AG04450 (cell line): ENCODE data around the gene FEM1B. TPM values are rescaled to one million over a fixed set of nuclear protein-coding genes. Genes with fewer than 3 reads are reported as not detected.

ENCODE experiments used
- CTCF ChIA-PET: fragments of 300-600, 350-600 bp; formaldehyde crosslinking; extraction: SDS; loops from one replicate; lab custom pipeline; 2022; ENCODE audit warnings: antibody characterized with exemption, inconsistent platforms; lab: Charles Lee
- POLR2A ChIA-PET: fragments of 350-600 bp; formaldehyde crosslinking; extraction: SDS; loops from one replicate; lab custom pipeline; 2021; ENCODE audit warnings: antibody characterized with exemption, inconsistent platforms; lab: Yijun Ruan, JAX
- DNase-seq: peaks from one replicate; pipeline ENCODE4 v3.0.0-alpha.2; 2011; ENCODE audit warnings: low read depth, low spot score
- H3K27ac ChIP-seq: one replicate; pipeline ENCODE4 v1.5.1; 2012; ENCODE audit warnings: low read depth, low read length, control low read depth
- H3K27me3 ChIP-seq: one replicate; pipeline ENCODE4 v1.6.0; 2012; ENCODE audit warnings: low read length; ENCODE audit not compliant: control insufficient read depth, insufficient read depth
- H3K4me3 ChIP-seq: 2 replicates; pipeline ENCODE4 v1.5.1; 2011; ENCODE audit warnings: mild to moderate bottlenecking, low read depth, low read length, control low read depth
- H3K9me3 ChIP-seq: 2 replicates; pipeline ENCODE4 v1.5.1; 2012; ENCODE audit warnings: low read length; ENCODE audit not compliant: control insufficient read depth, insufficient read depth
- polyA plus RNA-seq: library from polyadenylated mRNA; depleted of rRNA; stranded (reverse); fragments of >200 nt; gene quantifications from 2 replicates; pipeline ENCODE4 v1.2.3, GENCODE V29; 2011
- TF ChIP-seq, protein P1 (sequence below): IDR thresholded peaks from 2 replicates; pipeline ENCODE4 v1.5.1; 2011; ENCODE audit warnings: low read depth, low read length, control low read depth, inconsistent platforms

Gene FEM1B
- polyA plus RNA-seq, 1 experiment = 46.5 TPM

DNA sequence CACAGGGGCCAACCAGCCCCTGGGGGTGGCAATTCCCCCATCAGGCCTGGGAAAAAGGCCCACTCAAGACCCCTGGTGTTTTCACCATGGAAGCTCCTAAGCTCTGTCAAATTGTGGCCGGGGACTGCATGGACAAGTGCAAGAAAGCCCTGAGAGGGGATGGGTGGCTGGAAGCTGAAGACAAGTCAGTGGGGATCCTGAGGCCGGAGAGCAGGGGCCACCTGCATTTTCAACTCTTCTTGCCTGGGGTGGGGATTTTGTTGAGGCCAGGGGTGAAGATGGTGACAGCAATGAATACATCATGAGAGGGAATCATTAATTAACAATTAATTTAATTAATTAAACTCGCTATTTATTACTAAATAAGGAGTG, 33.9 kb downstream of the FEM1B start:
- H3K27me3 ChIP-seq = no peaks in the 10 kb centered on the region
- peaks cover 5% of the 10 kb centered on the region; the same call in 1 of the 2 replicates for H3K9me3 ChIP-seq
- POLR2A ChIA-PET = no interaction called here
- H3K27ac ChIP-seq = no peak overlapping the region
- H3K4me3 ChIP-seq = no peak overlapping the region
- TF ChIP-seq, protein P1, sequence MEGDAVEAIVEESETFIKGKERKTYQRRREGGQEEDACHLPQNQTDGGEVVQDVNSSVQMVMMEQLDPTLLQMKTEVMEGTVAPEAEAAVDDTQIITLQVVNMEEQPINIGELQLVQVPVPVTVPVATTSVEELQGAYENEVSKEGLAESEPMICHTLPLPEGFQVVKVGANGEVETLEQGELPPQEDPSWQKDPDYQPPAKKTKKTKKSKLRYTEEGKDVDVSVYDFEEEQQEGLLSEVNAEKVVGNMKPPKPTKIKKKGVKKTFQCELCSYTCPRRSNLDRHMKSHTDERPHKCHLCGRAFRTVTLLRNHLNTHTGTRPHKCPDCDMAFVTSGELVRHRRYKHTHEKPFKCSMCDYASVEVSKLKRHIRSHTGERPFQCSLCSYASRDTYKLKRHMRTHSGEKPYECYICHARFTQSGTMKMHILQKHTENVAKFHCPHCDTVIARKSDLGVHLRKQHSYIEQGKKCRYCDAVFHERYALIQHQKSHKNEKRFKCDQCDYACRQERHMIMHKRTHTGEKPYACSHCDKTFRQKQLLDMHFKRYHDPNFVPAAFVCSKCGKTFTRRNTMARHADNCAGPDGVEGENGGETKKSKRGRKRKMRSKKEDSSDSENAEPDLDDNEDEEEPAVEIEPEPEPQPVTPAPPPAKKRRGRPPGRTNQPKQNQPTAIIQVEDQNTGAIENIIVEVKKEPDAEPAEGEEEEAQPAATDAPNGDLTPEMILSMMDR = no peak
- CTCF ChIA-PET = interaction anchor here (0.6 to 1.2 kb wide), 2 partner anchors 58 to 239 kb away, joined by 3 to 4 read pairs; no protein-coding TSS in a partner anchor
- DNase-seq = no peak

DNA sequence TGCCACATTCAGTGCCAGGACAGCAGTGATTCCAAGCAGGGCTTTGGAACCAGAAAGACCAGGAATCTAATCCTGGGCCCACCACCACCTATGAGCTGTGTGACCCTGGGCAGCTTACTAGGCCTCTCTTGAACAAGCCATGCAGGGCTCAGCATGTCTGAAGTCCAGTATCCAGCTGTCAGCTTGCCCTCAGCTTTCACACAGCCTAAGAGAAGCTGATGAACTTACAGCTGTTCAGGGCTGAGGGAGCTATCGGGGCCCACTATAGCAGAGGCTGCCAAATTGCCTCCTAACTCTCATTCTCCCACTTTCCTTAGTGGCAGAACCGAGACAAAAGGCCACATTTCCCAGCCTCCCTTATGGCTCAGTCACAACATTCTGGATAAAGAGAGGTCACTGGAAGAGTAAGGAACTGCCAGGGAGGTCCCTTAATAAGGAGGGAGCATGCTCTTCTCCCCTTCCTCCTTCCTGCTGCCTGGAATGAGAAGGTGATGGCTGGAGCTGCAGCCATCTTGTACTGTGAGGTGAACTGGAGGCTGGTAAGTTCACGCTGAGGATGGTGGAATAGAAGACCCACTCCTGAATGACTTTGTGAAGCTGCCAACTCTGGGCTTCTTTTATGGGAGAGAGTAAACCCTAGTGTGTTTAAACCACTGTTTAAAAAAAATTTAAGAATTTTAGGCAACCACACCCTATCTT, 34.5 kb downstream of the FEM1B start:
- TF ChIP-seq, protein P1 = no peak
- no peak for DNase-seq
- ChIA-PET POLR2A (no interaction called here), CTCF (interaction anchor here (1.4 kb wide), 1 partner anchor 238 kb away, joined by 4 read pairs; no protein-coding TSS in a partner anchor)
- H3K27me3 ChIP-seq = no peaks in the 10 kb centered on the region
- no peak overlapping the region for H3K27ac ChIP-seq
- H3K4me3 ChIP-seq = no peak overlapping the region
- H3K9me3 ChIP-seq = peaks cover 5% of the 10 kb centered on the region; the same call in 1 of the 2 replicates

DNA sequence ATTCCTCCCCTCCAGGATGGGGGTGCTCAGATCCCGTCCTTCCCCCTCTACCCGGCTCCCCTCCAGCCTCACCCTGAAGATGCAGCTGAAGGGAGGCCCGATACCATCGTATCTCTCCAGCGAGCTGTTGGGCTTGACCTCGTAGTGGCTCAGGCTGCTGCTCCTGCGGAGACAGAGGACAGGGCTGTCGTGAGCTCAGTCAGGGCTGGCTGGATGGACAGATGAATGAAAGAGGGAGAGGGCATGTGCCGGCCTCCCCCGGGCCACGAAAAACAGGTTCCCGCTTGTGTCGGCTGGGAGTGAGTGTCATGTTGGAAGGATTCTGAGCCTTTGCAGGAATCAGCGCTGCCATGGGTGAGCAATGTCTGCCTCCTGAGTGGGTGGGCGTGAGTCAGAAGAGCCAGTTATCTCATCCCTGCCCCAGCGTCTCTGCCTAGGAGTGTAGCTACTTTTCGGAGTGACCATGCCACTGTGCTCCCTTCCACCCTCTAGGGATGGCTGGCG, 35.2 kb downstream of the FEM1B start:
- ChIA-PET POLR2A (no interaction called here), CTCF (interaction anchor here (1.1 to 1.4 kb wide), 2 partner anchors 34 to 237 kb away, joined by 3 to 4 read pairs; no protein-coding TSS in a partner anchor)
- Histone ChIP-seq H3K27me3 (no peaks in the 10 kb centered on the region), H3K4me3 (no peak overlapping the region), H3K9me3 (peaks cover 5% of the 10 kb centered on the region; the same call in 1 of the 2 replicates), H3K27ac (no peak overlapping the region)
- TF ChIP-seq, protein P1 = no peak
- no peak for DNase-seq

DNA sequence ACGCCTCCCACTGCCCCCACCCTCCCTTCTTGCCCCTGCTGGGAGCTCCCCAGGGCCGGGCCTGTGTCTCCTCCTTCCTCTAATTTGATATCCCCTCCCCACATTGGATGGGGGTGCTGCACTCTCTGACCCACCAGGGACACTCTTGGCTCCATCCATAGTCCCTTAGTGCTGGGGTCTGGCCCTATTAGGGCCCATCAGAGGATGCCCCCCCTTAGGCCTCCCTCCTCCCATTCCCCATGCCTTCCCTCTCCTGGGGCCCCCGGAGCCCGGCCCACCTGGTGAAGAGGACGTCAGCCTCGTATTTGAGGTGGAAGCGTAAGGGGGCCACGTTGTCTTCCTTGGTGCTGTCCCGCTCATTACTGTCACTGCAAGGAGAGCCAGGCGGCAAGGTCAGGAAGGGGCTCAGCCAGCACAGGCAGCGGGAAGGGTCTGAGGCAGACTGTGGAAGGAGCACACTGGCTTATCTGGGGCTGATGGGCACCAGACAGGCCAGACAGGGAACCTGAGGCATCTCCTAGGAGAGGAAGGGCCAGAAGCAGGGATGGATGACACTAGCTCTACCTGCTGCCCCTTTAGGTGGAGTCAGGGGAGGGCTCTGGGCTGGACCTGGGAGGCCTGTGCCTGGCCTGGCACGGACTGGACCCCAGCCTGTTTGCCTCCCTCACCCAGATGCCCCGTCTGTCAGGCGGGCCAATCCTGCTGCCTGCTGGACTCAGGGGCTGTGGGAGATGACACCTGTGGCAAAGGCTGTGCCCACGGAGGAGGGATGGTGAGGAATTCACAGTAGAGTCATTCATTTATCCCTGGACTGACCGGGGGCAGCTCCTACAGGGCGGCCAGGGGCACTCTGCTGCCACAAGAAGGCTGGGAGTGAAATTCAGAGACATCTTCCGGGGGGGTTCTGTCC, 36.2 kb downstream of the FEM1B start:
- POLR2A ChIA-PET = no interaction called here
- TF ChIP-seq, protein P1 = no peak

More for the DNA sequence above, 36.2 kb downstream of the FEM1B start:
- no peak overlapping the region for H3K27ac ChIP-seq
- CTCF ChIA-PET = interaction anchor here (1.1 kb wide), 1 partner anchor 33 kb away, joined by 3 read pairs; no protein-coding TSS in a partner anchor
- H3K9me3 ChIP-seq = peaks cover 1% of the 10 kb centered on the region; the same call in 1 of the 2 replicates
- no peak for DNase-seq
- H3K4me3 ChIP-seq = no peak overlapping the region
- no peaks in the 10 kb centered on the region for H3K27me3 ChIP-seq
